GM19351 (cell line): ENCODE results near the gene VPS45.
"Not testable (repeated sequence)": the region's sequence is repeated elsewhere in the genome, so short reads cannot be mapped to it uniquely, and the experiment has no call there.

ENCODE experiments used
- ATAC-seq: cut with Tn5 transposase; IDR thresholded peaks from one replicate; pipeline ENCODE4 v1.9.1; 2021; ENCODE audit warnings: mild to moderate bottlenecking, moderate library complexity; ENCODE audit not compliant: unreplicated experiment

The VPS45 gene

DNA sequence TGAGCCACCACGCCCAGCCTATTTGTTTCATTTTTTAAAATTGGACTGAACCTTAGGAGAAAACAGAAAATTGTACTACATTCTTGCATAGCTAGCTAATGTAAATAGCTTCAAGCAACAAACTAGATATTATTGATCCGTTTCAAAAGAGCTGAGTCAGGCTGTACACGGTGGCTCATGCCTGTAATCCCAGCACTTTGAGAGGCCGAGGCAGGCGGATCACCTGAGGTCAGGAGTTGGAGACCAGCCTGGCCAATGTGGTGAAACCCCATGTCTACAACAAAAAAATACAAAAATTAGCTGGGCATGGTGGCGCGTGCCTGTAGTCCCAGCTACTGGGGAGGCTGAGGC lies 118.8 kb downstream of the VPS45 start:
- ATAC-seq: not testable (repeated sequence)

DNA sequence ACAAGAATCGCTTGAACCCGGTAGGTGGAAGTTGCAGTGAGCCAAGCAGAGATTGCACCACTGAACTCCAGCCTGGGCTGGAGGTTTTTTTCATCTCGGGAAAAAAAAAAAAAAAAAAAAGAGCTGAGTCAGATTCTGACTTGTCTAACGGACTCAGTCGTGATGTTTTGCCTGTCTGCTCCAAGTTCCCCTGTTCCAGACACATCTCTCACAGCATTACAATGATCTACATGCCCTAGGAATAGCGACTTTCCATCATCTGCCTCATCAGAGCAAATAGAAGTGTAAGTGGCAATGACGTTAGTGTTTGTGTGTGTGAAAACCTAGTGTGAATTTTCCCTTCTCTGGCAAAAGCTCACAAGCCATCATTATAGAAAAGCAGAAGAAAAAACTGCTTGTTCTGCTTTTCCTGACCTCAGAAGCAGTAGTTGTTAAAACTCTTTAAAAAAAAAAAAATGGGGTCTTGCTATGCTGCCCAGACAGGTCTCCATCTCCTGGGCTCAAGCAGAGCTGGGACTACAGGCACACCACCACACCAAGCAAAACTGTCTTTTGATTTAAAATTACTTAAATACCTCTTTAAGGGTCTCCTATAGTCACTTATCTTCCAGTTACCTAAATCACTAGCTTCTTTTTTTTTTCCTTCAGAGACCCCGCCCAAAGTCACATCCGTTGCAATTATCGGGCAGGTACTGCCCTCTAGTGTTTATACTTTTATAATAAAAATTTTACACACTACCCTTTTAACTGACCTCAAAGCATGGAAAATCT lies 119.4 kb downstream of the VPS45 start:
- ATAC-seq: no peak

DNA sequence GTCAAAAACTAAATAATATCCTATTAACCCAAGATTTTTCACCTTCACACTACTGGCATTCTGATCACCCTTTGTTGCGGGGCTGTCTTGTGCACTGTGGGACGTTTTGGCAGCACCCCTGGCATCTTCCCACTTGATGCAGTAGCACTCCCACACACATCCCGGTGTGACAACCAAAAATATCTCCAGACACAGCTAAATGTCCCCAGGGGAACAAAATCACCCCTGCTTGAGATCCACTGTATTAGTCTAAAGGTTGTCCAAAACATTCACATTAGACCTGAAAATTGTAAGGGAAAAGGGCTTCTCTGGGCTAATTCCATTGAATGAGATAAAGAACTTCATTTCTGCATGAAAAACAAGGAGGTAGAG lies 120.0 kb downstream of the VPS45 start:
- no peak for ATAC-seq

DNA sequence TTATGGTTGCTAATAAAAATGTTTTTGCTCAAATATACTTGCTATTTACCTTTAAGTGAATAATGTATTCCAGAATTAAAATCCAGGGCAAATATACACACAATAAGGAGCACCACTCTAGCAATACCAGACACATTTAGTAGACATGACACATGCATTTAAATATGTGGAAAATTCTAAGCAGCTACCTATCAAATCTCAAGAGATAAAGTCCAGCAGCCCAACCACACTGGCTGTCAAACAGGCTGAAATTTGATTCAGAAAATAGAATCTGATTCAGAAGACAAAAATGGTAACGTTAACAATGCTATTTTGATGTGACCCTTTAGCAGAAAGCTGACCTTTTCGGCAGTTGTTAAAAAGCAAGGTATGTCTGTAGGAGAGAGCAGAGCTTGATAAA lies 124.4 kb downstream of the VPS45 start:
- no peak for ATAC-seq

DNA sequence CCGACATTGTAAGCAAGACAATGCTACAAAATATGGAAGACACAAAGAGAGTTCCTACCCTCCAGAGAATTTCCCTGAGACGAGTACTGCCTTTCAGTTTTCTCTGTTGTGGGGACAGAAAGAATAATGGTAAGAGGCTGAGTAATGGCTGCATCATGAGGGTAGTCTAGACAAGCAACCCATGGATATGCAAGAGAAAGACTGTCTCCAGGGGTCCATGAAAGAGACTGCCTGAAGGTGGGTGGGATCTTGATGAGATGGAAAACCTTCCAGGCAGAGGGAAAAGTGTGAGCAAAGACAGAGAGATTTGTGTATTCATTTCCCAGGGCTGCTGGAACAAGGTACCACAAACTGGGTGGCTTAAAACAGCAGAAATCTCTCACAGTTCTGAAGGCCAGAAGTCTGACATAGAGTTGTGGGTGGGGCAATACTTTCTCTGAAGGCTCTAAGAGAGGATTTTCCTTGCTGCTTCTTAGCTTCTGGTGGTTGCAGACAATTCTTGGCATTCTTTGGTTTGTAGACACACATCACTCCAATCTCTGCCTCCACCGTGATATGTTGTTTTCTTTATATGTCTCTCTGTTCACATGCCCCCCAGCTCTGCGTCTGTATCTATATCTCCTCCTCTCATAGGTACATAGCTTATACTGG lies 126.9 kb downstream of the VPS45 start:
- no peak for ATAC-seq
